RWPE1 (cell line): ENCODE measurements around the gene ADGRG1.
"Not testable (repeated sequence)": the region's sequence is repeated elsewhere in the genome, so short reads cannot be mapped to it uniquely, and the experiment has no call there.

Source experiments
- CTCF ChIA-PET: fragments of 350-600 bp; sonication (Branson Sonifier 250); formaldehyde crosslinking; extraction: SDS; loops from one replicate; lab custom pipeline; 2021; lab: Yijun Ruan, JAX
- POLR2A ChIA-PET: fragments of 400-600 bp; formaldehyde crosslinking; extraction: SDS; loops from one replicate; lab custom pipeline; 2020; ENCODE audit warnings: antibody characterized with exemption; ENCODE audit not compliant: low non-redundant PET; lab: Yijun Ruan, JAX
- DNase-seq: peaks from one replicate; pipeline ENCODE4 v3.0.0; 2012; ENCODE audit warnings: low spot score
- H3K27ac ChIP-seq: fragments of 450-650 bp; 2 replicates; pipeline ENCODE4 v1.5.1; 2017
- CTCF ChIP-seq: fragments of 450-650 bp; conservative IDR thresholded peaks from 2 replicates; pipeline ENCODE4 v1.5.1; 2017; ENCODE audit warnings: low read depth, mild to moderate bottlenecking

ADGRG1 gene

GRCh38 chr16:57707331-57707730 is 78.9 kb downstream of the ADGRG1 start:
- TF ChIP-seq CTCF, result no peak
- no peak overlapping the region for H3K27ac ChIP-seq
- ChIA-PET CTCF (interaction anchor here (0.6 kb wide), 1 partner anchor 59 kb away, joined by 4 read pairs; no protein-coding TSS in a partner anchor), POLR2A (no interaction called here)
- DNase-seq, result no peak

- H3K27ac ChIP-seq, result no peak overlapping the region
- ChIA-PET CTCF (no interaction called here), POLR2A (no interaction called here)
- TF ChIP-seq CTCF, result no peak
- no peak for DNase-seq
These were observed 79.7 kb downstream of the ADGRG1 start for GRCh38 chr16:57708168-57708567.

GRCh38 chr16:57709663-57710062 is 81.2 kb downstream of the ADGRG1 start:
- no peak overlapping the region for H3K27ac ChIP-seq
- no peak for TF ChIP-seq CTCF
- DNase-seq, result no peak
- ChIA-PET CTCF (interaction anchor here (1.2 kb wide), 1 partner anchor 84 kb away, joined by 5 read pairs; no protein-coding TSS in a partner anchor), POLR2A (no interaction called here)

- H3K27ac ChIP-seq, result no peak overlapping the region
These were observed 82.9 kb downstream of the ADGRG1 start for GRCh38 chr16:57711346-57711745.

GRCh38 chr16:57711993-57712392 is 83.6 kb downstream of the ADGRG1 start:
- no peak overlapping the region for H3K27ac ChIP-seq
- DNase-seq, result no peak
- TF ChIP-seq CTCF, result no peak
- POLR2A ChIA-PET, result no interaction called here
- CTCF ChIA-PET, result interaction anchor here (0.6 kb wide), 1 partner anchor 70 kb away, joined by 3 read pairs; no protein-coding TSS in a partner anchor

More at GRCh38 chr16:57711346-57711745, 82.9 kb downstream of the ADGRG1 start:
- ChIA-PET CTCF (interaction anchor here (0.6 kb wide), 1 partner anchor 71 kb away, joined by 3 read pairs; no protein-coding TSS in a partner anchor), POLR2A (no interaction called here)
- no peak for TF ChIP-seq CTCF
- no peak for DNase-seq

GRCh38 chr16:57712569-57712968 is 84.1 kb downstream of the ADGRG1 start:
- DNase-seq, H3K27ac ChIP-seq, POLR2A ChIA-PET: not testable (repeated sequence)
- CTCF ChIA-PET, result interaction anchor here (0.7 kb wide), 1 partner anchor 210 kb away, joined by 5 read pairs; no protein-coding TSS in a partner anchor

GRCh38 chr16:57713596-57713995 is 85.2 kb downstream of the ADGRG1 start:
- ChIA-PET CTCF (interaction anchor here (0.5 to 0.6 kb wide), 2 partner anchors 29 to 63 kb away, joined by 3 to 5 read pairs; no protein-coding TSS in a partner anchor), POLR2A (no interaction called here)
- H3K27ac ChIP-seq, result no peak overlapping the region

More at GRCh38 chr16:57713596-57713995, 85.2 kb downstream of the ADGRG1 start:
- DNase-seq, result no peak
- TF ChIP-seq CTCF, result no peak
